Epithelial cell of proximal tubule (primary cell): Measurements from ENCODE around the gene CKAP2L. TPM values are rescaled to one million over a fixed set of nuclear protein-coding genes. Genes with fewer than 3 reads are reported as not detected.

Source experiments
- DNase-seq: peaks from one replicate; pipeline ENCODE4 v3.0.0-alpha.2; 2011; ENCODE audit warnings: low read depth
- H3K4me3 ChIP-seq: 2 replicates; pipeline ENCODE4 v1.5.1; 2011; ENCODE audit warnings: low read depth, mild to moderate bottlenecking, low read length
- CTCF ChIP-seq: conservative IDR thresholded peaks from 2 replicates; pipeline ENCODE4 v1.5.1; 2012; ENCODE audit warnings: low read depth, mild to moderate bottlenecking, low read length
- total RNA-seq: library from RNA; depleted of rRNA; stranded (reverse); fragments of >200 nt; gene quantifications from 2 replicates; pipeline ENCODE4 v1.2.3, GENCODE V29; 2015

Gene CKAP2L
- total RNA-seq, 1 donor from 2014 or later = 23.4 TPM

DNA sequence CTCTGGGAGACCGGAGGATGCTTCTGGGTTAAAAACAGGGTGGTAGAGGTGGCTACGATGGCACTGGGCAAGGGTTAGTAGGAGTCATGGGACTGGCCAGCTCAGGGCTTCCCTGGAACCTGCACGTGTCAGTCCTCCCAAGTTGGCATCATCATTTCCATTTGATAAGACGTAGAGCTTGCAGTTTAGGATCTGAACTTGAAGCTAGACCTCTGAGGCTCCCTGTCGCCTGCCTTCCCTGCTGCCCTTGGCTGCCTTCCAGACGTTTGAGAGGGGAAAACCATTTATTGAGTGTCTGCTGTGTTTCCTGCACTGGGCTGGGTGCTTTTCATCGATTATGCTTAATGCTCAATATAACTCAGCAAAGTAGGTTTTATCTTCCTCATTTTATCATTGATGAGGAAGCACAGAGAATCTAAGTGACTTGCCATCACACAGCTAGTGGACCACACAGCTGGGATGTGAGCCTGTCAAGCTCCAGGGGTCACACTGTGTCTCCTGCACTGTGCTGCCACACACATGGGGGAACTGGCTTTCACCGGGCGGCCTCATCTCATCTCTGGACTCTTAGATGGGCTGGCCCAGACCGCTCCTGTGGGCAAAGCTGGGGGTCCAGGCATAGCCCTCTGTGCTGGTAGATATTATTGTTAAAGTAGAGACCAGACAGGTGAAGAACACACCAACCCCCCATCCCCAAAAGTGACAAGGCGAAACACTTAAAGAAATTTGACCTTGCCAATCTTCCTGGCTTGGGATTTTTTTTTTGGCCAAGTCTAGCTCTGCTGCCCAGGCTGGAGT lies 35.8 kb downstream of the CKAP2L start:
- no peak for DNase-seq
- H3K4me3 ChIP-seq = no peak overlapping the region
- TF ChIP-seq CTCF = no peak

DNA sequence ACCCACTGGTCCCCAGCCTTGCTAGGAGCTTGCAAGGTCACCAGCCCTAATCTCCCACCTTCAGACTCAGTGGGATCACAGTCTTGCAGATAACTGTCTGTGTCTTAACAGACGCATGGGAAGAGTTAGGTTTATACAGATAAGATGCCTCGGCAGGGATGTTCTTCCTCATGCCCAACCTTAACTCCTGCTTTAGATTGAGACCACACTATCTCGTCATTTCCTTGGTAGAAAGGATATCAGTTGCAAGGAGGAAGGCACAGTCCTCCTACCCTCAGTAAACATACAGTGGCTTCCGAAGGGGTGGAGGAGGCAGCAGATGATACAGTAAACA lies 36.4 kb downstream of the CKAP2L start:
- no peak overlapping the region for H3K4me3 ChIP-seq
- no peak for DNase-seq
- TF ChIP-seq CTCF = no peak

- TF ChIP-seq CTCF = no peak
- no peak overlapping the region for H3K4me3 ChIP-seq
- no peak for DNase-seq
Observed at GRCh38 chr2:112727276-112728028, 37.0 kb downstream of the CKAP2L start.

- DNase-seq = no peak
- no peak overlapping the region for H3K4me3 ChIP-seq
- TF ChIP-seq CTCF = peak; percentile 97
Observed at GRCh38 chr2:112726487-112727190, 37.8 kb downstream of the CKAP2L start.

DNA sequence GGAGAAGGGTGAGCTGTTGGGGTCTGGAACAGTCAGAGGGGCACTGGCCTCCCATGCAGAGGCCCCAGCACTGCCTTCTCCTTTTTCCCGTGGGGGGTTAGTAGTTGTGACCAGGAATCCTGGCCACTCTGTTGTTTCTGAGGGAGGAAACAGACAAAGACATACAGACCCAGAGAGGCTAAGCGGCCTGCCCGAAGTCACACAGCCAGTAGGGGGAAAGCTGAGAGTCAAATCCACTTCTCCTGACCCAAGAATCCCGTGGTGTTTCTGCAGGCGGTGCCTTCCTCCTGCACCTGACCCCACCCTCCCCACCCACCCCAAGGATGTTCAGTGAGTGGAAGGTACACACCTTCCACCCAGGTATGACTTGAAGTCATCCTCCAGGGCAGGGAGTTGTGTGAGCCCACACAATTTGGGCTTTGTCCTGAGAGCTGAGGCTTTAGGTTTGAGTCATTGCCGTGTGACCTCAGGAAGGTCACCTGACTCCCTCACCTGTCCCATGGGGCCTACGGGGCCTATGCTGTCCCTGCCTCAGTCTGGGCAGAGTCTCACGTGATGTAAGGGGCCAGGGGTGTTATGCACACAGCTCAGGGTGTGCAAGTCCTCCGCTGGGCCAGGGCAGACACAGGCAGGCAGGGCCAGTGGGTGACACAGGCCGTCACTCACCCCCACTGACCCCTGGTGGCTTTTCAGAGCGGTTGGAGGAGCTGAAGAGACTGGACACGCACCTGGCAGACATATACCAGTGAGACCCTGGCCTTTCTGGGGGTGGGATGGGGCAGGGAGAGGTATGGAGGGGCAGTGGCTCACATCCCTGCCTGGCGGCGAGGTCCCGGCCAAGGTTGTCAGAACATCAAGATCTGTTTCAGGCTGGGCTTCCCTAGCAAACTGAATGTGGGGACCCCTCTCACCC lies 38.6 kb downstream of the CKAP2L start:
- no peak overlapping the region for H3K4me3 ChIP-seq
- no peak for DNase-seq
- no peak for TF ChIP-seq CTCF
